DMS153 treated with DMSO at 0.1 percent for 48 hours (cell line): ENCODE measurements around the gene CCDC15.
"Not testable (repeated sequence)": the region's sequence is repeated elsewhere in the genome, so short reads cannot be mapped to it uniquely, and the experiment has no call there.

Experiments used
- DNase-seq: peaks from one replicate; lab custom pipeline; 2025; ENCODE audit not compliant: unreplicated experiment; lab: John Stamatoyannopoulos, UW

The CCDC15 gene

GRCh38 chr11:124938970-124939369 is 15.0 kb upstream of the CCDC15 start:
- no peak for DNase-seq

GRCh38 chr11:124941703-124942102 is 12.3 kb upstream of the CCDC15 start:
- DNase-seq: no peak

DNA sequence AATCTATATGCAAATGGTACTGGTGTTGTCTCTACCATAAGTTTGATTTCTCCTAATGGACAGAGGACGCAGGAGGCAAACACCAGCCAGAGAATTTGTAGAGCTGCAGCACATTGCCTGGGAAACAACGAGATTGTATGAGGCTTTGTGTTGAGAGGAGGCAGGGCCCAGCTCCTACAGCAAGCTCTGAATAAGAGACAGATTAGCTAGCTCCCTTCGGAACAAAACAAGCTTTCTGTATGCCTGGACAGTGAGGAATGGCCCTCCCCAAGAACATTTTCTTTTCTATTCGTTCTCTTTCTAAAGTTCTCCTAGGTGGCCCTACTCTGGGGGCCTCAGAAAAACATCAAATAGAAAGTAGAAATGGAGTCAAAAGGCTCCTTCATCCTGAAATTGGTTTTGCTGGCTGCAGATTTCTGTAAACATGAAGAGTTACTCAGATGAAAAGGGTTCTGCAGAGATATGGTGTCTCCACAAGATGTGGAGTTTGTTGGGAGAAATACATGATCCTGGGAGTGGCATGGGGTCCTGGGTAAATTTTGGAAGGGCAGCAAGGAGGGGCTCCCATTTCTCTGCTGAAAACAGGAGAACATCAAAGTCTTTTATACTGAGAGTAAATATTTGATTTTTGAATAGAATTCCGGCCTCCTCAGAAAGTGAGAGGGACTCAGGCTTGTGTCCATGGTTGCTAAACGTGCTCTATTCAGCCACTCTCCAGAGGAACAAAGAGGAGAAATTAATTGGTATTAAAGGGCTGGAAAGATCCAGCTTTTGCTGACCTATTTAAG is 11.3 kb upstream of the CCDC15 start:
- no peak for DNase-seq

GRCh38 chr11:124943254-124943616 is 10.8 kb upstream of the CCDC15 start:
- no peak for DNase-seq

GRCh38 chr11:124943741-124944140 is 10.3 kb upstream of the CCDC15 start:
- DNase-seq: no peak

- no peak for DNase-seq
Measured at GRCh38 chr11:124944565-124944964, 9.4 kb upstream of the CCDC15 start.

DNA sequence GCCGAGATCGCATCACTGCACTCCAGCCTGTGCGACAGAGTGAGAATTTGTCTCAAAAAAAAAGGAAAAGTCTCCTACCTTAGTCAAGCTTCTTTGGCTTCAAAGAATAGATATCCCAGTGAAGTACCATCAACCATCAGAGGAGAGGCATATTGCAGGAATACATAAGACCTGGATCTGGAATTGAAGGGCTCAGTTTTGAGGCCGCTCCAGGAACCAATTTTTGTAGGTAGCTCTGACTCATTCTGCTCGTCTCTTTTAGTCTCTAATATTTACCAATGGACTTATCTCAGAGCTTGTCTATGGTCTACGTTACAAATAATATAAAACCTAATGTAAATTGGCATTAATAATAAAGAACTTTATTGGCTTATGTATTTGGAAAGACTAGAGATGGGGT is 8.2 kb upstream of the CCDC15 start:
- DNase-seq: no peak

GRCh38 chr11:124946735-124947141 is 7.3 kb upstream of the CCDC15 start:
- no peak for DNase-seq

- no peak for DNase-seq
Measured at GRCh38 chr11:124950601-124951330, 3.2 kb upstream of the CCDC15 start.

DNA sequence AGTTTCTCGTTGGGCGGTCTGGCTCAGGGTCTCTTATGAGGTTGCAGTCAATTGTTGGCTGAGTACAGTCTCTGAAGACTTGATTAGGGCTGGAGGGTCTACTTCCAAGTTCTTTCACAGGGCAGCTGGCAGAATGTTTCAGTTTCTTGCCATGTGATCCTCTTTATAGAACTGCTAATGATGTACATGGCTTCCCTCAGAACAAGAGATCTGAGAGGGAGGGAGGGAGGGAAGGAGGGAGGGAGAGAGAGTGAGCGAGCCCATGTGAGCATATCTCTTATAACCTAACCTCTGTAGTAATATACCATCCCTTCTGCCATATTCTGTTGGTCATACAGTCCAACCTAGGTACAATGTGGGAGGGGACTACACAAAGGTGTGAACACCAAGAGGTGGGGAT is 2.7 kb upstream of the CCDC15 start:
- DNase-seq: no peak

GRCh38 chr11:124954590-124954955 is 571 bp downstream of the CCDC15 start:
- DNase-seq: no peak

DNA sequence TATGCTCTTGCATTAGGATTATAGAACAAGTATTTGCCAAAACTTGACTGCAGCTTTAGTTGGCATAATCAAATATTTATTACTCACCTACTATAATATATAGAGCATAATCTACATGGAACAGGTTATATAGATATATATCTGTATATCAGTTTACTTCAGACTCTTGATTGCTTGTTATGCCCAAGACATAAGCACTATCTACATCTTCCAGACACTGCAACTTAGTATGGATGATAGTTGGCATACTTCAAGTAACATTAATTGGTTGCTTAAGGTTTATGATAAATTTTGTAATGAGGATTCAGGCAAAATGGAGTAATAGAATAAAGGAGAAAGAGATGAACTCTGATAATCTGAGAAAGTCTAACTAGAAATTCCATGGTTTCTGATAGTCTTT is 1.0 kb downstream of the CCDC15 start:
- no peak for DNase-seq

GRCh38 chr11:124961972-124962609 is 8.1 kb downstream of the CCDC15 start:
- DNase-seq: peak; percentile 9

GRCh38 chr11:124968197-124968596 is 14.2 kb downstream of the CCDC15 start:
- not testable (repeated sequence) for DNase-seq

DNA sequence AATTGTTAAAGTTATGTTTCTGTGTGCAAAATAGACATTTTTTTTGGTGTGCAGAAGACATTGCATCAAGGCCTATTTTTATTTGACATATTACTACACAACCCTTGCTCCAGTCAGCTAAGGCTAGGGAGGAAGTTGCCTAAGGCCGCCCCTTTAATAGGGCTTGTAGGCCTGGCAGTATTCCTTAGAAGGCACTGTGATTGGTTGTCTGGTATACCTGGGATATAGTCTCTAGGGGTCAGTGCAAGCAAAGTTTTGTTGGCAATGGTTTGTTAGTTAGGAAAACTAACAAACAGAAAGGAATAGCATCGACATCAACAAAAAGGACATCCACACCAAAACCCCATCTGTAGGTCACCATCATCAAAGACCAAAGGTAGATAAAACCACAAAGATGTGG is 16.9 kb downstream of the CCDC15 start:
- no peak for DNase-seq

DNA sequence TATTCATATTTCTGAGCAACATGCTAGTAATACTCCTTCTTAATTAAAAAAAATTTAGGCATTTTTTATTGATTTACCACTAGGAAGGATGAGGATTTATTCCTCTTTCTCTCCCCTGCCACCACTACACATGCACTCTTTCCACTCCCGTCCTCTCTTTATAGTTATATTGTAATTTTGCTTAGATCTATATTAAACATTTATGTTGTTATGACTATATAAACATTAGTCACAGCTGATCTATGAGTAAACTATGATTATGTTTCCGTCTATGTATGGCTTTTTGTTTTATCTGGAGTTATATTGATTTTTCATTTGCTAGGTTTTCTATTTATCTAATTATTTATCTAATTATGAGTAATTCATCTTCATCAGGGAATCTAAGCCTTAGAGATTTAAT is 17.8 kb downstream of the CCDC15 start:
- DNase-seq: no peak

GRCh38 chr11:124976531-124976930 is 22.5 kb downstream of the CCDC15 start:
- no peak for DNase-seq

- no peak for DNase-seq
Measured at GRCh38 chr11:124977006-124977405, 23.0 kb downstream of the CCDC15 start.

GRCh38 chr11:124978316-124978715 is 24.3 kb downstream of the CCDC15 start:
- no peak for DNase-seq

DNA sequence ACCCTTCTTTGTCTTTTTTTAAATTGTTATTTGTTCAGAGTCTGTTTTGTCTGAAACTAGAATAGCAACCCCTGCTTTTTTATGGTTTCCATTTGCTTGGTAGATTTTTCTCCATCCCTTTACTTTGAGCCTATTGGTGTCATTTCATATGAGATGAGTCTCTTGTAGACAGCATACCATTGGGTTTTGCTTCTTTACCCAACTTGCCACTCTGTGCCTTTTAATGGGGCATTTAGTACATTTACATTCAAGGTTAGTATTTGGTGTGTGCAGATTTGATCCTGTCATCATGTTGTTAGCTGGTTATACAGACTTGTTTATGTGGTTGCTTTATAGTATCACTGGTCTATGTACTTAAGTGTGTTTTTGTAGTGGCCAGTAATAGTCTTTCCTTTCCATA is 28.0 kb downstream of the CCDC15 start:
- DNase-seq: no peak

DNA sequence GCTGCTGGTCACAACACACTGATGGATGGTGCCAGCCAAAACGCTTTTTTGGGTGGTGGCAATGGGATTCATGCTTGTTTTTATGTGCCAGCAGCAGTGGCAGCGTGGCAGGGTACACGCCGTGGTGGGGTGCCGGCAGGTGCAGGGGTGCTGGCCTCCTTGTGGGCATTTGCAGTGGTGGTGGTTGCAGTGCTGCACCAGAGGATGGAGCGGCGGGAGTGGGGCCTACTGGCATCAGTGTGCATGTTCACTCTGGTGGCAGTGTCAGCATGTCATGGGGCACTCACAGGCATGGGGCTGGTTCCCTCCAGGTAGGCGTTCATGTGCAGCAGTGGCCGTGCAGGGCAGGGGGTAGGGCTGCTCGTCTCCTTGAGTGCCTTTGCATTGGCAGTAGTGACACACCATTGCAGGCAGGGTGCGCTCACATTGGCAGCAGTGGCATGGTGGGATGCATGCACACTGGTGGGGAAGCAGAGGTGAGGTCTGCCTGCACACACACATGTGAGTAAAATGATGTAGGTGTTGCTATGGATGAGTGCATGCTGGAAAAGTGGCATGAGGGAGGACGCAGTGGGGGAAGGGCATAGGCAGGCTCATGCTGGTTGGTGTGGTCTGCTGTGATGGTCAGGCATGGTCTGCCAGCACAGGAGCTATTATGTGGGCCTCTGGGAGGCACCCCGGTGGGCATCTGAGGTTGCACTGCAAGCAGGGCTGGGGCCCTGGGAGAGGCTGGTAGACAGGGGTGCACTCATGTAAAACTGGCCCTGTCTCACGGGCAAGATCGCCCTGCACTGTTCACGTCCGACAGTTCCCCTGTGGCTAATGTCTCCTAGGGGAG is 29.9 kb downstream of the CCDC15 start:
- no peak for DNase-seq
